HuH-7 (cell line): Measurements from ENCODE around the gene ACTA1.
"Not testable (repeated sequence)": the region's sequence is repeated elsewhere in the genome, so short reads cannot be mapped to it uniquely, and the experiment has no call there.

ENCODE experiments used
- DNase-seq: peaks from one replicate; pipeline ENCODE4 v3.0.0; 2011; ENCODE audit warnings: low spot score

ACTA1 gene

DNA sequence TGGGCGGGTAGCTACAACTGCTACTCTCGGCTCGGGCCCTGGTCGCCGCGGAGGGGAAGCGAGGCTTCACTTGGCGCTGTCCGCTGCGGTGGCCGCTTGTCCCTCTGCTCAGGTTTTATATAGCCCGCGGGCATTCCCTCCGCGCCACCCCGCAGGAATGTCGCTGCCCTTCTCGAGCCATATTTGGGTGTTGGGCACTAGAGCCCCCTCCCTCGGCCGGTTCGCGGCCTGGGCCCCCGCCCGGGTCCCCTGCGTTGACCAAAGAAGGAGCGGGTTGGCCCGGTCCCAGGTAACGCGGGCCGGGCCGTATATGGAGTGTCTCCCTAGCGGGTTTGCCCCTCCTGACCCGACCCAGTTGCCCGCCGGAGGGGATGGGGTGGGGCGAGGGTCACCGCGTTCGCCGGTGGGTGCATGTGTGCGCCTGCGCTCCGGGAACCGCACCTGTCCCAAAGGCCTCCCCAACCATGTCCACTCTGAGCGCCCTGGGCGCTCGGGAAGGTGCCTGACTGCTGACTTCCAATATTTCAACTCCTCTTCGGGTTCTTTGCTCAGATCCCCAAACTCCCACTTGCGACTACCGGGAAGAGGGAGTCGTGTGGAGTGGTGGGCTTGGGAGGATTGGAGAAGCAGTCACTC is at the start of gene ACTA1:
Gene ACTA1, minus strand, starts transcription at position 90 of the 636 bp plus-strand sequence. CDS start 979 bp downstream, outside the sequence.
- no peak for DNase-seq

DNA sequence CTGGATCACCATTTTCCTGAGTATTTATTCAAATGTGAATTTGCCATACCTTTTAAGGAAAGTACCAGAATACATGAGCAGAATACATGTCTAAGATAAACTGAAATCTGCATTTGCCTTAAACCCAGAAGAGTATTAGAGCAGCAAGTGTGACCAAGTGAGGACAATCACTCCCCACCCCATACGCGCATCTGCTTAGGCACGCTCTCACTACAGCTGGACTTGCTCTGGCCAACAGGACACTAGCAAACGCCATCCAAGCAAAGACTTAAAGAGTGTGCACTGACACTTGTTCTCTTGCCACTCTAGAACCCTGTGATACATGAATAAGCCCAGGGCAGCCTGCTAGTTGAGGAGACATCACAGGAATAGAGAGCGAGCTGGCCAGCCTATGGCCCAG is 48.6 kb upstream of the ACTA1 start:
- no peak for DNase-seq

DNA sequence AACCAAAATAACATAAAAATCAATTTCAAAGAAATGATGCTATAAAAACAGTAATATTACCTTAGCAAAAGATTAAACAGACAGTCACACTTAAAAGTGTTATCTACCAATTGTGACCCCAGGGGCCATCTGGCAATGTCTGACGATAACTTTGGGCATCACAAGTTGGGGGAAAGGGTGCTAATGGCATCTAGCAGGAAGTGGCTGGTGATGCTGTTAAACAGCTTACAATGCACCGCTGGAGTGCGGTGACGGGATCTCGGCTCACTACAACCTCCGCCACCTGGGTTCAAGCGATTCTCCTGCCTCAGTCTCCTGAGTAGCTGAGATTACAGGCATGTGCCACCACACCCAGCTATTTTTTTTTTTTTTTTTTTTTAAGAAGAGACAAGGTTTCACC is 46.6 kb upstream of the ACTA1 start:
- DNase-seq, result no peak

DNA sequence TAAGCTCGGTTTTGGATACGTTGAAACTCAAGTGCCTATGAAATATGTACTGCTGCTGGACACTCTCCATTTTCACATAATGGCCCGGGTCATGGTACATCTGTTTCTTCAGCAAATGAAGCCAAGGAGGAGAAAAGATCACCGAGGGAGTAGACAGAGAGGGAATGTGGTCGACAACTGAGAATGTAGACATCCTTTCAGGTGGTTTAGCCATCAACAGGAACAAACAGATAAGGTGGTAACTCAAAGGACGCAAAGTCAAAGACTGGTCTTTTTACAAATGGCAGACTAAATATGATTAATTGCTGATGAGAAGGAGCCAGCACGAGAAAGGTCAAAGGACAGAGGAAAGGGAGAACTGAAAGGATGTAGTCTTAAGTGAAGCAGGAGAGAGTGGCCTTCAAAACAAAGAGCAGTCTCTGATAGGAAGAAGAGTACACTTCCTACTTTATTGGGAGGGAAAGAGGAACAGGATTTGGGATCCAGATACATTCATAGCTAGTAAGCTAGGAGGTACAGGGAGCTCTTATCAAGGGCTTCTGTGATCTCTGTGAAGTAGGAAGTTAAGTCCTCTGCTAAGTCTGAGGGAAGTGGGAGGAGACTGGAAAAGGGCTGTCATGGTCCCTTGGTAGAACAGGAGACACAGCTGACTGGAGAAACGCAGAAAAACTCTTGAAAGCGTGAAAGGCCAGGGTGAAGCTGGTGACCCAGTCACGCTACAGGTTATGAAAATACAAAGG is 45.9 kb upstream of the ACTA1 start:
- no peak for DNase-seq

DNA sequence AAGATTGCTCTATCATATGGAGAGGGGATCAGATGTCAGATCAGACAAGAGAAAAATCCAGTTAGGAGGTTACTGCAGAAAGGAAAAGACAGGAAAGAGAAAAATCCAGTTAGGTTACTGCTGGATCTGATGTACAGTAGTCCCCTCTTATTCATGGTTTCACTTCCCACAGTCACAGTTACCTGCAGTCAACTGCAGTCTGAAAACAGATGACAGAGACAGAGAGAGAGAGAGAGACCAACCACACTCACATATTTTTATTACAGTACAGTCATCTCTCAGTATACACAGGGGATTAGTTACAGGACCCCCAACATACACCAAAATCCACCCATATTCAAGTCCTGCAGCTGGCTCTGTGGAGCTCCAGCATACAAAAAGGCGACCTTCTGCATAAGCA is 45.0 kb upstream of the ACTA1 start:
- DNase-seq, result no peak

DNA sequence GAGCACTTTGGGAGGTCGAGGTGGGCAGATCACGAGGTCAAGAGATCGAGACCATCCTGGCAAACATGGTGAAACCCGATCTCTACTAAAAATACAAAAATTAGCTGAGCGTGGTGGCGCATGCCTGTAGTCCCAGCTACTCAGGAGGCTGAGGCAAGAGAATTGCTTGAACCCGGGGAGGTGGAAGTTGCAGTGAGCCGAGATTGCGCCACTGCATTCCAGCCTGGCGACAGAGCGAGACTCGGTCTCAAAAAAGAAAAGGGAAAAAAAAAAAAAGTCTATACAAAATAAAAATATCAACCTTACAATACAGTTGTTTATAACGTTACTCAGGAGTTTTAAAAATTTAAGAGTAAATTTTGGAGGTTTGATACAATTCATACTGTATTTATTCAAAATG is 42.0 kb upstream of the ACTA1 start:
- DNase-seq, result not testable (repeated sequence)

DNA sequence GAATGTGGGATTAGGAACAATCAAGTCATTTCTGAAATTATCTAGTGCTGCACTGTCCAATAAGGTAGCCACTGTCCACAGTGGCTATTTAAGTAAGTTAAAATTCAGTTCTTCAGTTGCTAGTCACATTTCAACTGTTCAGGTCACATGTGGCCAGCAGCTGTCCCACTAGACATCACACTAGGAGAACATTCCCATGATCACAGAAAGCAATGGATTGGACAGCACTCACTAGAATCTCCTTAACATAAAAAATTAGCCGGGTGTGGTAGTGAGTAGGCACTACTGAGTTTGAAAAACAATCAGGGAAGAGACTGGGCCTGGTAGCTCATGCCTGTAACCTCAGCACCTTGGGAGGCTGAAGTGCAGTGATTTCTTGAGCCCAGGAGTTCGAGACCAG is 40.6 kb upstream of the ACTA1 start:
- no peak for DNase-seq

DNA sequence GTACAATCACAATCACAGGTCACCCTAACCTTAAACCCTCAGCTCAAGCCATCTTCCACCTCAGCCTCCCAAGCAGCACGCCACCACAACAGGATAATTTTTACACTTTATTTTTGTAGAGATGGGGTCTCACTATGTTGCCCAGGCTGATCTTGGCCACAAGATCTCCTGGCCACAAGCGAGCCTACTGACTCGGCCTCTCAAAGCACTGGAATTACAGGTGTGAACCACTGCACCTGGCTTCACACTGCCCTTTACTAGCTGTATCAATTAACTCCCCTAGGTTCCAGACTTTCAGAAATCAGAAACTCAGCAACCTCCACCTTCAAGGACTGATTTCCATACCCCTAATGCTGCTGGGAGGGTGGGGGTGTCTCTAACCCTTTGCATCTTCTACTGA is 37.3 kb upstream of the ACTA1 start:
- DNase-seq, result no peak

DNA sequence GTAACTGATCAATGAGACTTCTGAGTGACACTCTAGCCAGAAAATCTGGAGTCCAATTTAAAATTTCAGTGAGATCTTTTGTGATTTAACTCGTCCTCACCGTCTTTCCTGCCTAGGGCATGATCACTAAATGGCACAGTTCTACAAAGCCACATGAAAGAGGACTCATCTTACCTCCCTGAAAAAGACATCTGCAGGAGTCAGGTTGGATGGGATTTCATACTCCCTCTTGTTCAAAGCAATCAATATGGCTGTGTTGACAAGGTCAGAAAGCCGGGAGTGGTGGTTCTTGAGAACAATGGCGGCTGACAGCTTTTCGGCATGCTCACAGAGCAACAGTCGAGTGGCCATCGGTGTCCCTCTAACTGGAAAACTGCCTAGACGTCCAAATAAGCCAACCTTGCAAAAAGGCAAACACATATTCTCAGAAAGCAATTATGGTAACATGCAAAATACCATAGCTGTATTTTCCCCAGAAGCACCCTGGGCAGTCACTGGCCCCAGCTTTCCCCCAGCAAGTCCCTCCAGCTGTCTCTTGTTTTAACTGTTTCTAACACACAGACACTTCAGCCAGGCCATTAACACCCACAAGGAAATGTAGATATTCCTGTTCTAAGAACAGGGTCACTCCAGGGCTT is 36.6 kb upstream of the ACTA1 start:
- no peak for DNase-seq

DNA sequence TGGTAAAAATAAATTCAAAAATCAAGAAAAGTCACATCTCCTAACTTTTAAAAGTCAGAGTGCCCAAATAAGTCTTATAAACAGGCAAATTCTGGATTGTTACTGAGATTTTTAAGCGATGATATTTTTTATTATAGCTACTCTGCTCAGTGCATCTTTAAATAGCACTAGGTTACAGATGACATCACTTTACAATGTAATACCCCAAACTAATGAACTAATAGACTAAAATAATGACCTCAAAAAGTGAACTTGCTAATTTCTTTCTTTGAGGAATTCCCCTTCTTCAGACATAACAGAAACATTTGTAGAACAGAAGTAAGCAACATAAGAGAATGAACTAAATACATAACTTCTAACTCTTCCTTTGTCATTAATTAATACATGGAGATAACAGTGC is 33.0 kb upstream of the ACTA1 start:
- DNase-seq, result no peak

DNA sequence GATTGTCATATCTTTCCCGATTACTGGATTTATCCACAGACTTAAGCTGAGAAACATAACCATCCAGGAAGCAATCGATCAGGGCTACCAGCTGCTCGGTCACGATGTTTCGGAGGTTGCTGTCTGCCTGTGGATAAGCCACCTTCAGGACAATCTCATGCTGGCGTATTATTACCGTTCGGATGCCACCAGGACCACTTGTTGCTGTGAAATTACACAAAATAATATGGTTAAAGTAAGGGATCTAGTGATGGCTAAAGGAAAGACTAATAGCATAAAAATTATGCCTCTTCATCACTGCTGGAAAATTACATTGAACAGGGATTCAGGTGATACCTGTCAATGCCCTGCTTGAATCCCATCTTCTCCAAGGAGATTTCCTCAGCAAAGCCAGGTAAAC is 30.8 kb upstream of the ACTA1 start:
- DNase-seq, result no peak

DNA sequence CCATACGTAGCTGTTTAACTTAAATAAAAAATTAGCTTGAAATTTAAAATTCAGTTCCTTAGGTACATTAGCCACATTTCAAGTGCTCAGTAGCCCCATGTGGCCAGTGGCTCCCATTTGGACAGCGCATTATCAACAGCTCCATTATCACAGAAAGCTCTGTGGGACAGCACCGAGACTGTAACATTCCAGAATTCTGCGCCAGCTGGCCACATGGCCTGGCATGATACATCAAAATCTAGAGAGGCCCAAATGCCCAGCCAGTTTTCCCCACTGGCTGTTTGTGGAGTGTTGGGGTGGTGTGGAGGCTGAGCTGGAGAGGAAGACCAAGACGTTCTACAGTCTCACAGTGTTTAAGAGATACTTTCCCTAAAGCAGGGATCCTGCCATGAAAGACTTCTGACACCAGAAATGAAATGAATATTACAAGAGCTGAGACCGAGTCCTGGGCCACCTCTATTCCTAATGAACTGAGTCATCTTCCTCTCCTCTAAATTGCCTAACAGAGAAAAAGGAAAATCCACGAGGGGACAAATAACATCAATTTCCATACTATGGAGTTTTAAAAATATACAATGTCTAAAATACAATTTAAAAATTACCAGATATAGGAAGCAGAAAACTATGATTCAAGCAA is 27.3 kb upstream of the ACTA1 start:
- DNase-seq, result no peak

DNA sequence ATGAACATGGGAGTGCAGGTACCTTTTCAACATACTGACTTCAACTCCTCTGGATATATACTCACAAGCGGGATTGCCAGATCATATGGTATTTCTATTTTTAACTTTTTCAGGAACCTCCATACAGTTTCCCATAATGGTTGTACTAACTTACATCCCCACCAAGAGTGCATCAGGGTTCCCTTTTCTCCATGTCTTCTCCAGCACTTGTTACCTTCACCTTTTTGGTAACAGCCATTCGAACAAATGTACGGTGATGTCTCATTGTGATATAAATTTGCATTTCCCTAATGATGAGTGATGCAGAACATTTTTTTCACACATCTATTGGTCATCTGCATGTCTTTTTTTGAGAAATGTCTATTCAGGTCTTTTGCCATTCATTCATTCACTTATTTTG is 25.9 kb upstream of the ACTA1 start:
- no peak for DNase-seq

DNA sequence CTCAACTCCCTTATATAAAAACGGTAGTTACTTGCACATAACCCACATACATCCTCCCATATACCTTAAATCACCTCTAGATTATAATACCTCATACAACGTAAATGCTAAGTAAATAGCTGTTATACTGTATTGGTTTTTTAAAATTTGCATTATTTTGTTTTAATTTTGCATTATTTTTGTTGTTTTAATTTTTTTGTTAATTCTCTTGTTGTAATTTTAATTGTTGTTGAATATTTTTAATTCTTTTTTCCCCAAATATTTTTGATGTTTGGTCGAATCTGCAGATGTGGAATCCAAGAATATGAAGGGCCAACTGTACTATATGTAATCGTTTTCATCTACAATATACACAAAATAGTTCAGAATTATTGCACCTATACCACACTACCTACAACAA is 23.5 kb upstream of the ACTA1 start:
- no peak for DNase-seq

DNA sequence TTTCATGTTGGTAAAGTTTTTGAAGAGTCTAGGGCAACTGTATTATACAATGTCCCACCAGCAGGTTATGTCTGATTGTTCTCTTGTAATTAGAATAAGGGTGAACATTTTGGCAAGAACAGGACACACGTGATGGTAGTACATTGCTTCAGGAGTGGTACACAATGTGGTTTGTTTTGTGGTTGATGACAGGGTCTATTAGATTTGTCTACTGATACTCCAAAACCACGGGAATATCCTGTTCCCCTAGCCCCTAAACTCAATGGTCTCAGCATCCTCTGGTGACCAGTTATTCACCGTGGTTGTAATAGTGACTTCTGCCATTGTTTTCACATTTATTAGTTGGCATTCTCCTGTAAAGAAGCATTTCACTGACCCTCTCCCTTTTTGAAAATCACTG is 22.1 kb upstream of the ACTA1 start:
- no peak for DNase-seq

DNA sequence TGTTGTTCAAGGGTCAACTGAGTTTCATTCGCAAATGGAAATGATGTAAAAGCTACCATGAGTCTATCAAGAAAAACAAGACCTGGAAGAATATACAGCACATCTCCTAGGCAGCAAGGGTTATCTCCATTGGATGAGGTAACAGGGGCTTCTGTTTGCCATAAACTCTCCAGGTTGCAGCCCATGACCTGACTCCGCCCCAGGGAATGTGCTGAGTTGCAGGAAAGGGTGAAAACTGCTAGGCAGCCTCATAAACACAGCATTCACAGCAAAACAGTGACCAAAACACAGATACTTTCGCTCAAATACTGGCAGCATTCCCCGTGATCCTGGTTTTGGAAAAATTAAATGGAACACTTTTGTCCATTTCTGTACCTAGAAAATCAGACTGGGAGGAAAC is 20.2 kb upstream of the ACTA1 start:
- no peak for DNase-seq

DNA sequence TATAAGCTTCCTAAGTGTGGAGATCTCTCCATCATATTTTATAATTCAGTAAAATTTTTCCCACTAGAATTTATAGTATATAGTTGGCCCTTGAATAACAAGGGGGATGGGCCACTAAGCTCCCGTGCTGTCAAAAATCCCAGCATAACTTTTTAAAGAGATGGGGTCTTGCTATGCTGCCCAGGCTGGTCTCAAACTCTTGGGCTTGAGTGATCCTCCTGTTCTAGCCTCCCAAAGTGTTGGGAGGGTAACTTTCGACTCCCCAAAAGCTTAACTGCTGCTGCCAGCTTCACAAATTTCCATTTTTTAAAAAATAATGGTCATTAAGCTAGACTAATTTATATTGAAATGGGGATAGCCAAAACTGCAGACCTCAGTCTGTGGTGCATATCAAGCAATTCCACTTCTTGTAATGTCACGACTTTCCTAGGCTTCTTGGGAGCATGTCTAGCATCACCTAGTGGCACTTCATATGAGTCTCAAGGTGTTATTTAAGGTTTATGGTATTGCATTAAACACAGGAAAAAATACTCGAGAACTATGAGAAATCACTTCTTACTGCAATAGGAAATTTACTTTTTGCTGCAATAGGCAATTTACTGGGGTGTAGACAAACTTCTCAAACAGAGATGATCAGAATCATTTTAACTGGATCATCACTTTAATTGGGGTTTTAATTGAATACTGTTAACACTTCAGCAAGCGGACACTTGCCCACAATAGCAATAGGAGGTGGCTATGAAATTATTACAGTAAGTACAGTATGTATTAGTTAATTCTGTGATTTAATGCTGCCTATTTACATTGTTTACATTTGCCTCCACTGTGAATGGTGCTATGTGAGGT is 19.3 kb upstream of the ACTA1 start:
- no peak for DNase-seq

DNA sequence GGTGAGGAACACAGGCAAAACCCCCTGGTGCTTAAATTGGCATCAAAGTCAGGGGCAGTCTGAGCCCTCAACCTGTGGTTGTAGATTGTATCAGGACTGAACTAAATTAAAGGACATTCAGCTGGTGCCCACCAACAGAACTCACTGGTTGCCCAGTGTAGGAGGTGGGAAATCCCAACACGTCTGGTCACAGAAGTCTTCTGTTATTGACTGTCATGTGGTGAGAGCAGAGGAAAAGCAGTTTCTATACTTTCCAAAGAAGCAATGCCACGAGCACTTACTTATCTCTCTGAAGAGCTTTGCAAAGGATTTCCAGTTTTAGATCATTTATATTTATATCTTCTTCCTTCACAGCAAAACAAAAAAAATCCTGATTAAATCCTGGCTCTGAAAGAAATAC is 15.0 kb upstream of the ACTA1 start:
- DNase-seq, result no peak

DNA sequence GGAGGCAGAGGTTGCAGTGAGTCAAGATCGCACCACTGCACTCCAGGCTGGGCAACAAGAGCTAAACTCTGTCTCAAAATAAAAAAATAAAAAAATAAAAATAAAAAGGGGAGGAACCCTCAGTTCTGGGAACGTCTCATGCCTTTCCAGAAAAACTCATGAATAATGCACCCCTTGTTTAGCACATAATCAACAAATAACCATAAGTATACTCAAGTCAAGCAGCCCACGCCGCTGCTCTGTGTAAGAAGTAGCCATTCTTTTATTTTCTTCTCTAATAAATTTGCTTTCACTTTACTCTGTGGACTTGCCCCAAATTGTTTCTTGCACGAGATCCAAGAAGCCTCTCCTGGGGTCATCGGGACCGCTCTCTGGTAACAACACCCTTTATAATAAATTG is 14.5 kb upstream of the ACTA1 start:
- DNase-seq, result no peak

DNA sequence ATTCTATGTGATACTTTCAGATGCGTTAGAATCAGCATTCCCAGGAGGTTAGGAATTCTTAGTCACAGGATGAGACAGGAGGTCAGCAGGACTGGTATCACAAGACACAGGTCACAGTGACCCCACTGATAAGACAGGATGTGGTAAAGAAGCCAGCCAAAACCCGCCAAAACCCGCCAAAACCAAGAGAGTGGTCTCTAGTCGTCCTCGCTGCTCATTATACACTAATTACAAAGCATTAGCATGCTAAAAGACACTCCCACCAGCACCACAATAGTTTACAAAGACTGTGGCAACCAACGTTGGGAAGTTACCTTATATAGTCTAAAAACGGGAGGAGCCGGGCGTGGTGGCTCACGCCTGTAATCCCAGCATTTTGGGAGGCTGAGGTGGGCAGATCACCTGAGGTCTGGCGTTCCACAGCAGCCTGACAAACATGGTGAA is 13.9 kb upstream of the ACTA1 start:
- DNase-seq, result no peak

DNA sequence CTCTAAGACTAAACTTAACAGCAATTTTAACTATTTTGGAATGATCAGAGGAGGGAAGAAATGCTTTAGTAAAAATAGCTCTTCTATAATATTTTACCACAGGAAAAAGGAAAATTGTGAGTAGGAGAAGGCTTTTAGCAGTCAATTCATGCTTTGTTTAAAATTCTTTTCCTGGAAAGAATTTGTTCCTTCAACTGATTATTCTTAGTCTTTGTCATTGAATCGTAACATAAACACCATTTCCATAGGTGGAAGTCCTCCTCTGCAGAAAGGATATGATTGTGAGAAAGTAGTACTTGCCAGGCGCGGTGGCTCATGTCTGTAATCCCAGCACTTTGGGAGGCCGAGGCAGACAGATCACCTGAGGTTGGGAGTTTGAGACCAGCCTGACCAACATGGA is 11.9 kb upstream of the ACTA1 start:
- no peak for DNase-seq
